HG03025 (cell line): ENCODE results near the gene CACFD1.

ENCODE experiments used
- ATAC-seq: cut with Tn5 transposase; IDR thresholded peaks from one replicate; pipeline ENCODE4 v1.9.1; 2021; ENCODE audit warnings: mild to moderate bottlenecking, moderate library complexity; ENCODE audit not compliant: unreplicated experiment, low FRiP score

Gene CACFD1

DNA sequence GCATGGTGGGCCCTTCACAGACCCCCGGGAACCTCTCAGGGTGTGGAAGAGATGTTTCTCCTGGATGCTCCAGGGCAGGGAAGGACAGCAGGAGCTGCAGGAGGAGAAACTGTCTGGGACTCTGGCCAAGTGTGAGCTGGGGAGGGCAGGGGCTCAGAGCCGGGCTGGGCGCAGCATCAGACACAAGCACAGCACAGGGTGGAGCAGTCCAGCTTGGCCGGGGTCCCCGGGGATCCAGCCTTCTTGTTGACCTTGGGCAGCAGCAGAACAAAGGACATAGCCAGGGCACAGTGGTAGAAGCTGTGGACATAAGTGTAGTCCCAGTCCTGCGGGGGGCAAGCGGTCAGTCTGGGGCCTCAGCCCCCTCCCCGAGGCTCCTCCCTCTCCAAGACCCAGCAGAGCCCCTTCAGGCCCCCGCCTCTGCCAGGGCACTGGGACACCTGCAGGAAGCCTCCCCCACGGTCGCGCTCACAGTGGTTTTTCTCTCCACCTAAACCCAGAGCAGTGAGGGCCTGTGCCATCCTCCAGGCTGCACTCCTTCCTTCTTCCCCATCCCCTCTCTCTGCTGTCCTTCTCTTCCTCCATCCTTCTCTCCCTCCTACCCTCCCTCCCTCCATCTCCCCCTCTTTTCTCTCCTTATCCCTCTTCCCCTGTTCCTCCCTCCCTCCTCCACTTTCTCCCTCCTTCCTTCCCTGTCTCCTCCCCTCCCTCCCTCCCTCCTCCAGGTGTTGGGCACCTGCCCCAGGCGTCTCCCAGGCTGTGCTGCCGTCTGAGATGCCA lies 54.9 kb downstream of the CACFD1 start:
- no peak for ATAC-seq

DNA sequence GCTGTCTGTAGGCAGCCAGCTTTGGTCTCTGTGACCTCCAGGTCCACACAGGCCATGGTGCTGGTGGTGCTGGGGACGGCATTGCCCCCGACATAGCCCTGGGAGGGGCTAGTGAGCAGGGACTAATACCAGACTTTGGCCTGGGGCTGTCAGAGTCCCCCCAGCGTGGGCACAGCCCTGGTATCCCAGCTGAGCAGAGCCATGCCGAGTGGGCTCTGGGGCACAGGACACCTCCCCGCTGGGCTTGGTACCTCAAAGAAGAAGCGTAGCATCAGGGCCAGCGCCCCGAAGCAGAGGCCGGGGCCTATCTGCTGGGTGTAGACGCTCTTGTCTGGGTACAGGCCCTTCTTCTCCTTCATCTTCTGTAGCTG lies 55.4 kb downstream of the CACFD1 start:
- no peak for ATAC-seq

DNA sequence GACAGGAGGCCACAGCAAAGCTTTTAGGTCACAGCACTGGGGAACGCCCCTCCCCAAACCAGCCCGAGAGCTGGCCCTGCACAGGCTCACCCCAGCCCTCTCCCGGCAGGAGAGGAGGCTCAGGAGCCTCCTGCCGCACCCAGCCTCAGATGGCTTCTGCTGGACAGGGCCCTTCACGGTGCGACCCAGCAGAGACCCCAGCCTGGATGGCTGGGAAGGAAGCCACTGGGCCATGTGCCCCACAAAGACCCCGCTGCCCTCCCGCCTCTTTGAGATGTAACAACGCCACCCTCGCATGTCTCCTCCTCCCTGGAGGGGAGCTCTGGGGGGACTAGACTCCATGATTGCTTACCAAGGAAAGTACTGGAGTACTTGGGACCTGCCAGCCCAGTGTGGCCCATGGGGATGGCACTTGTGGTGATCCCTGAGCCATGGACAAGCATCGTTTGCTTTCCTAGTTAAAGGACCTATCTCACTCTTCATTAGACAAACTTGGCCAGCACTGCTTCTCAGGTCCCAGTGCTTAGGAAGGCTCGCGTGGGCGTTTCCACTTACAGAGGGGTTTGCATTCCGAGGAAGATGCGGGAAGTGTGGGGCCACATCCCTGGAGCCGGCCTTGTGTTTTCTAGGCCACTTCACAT lies 56.0 kb downstream of the CACFD1 start:
- ATAC-seq = no peak

DNA sequence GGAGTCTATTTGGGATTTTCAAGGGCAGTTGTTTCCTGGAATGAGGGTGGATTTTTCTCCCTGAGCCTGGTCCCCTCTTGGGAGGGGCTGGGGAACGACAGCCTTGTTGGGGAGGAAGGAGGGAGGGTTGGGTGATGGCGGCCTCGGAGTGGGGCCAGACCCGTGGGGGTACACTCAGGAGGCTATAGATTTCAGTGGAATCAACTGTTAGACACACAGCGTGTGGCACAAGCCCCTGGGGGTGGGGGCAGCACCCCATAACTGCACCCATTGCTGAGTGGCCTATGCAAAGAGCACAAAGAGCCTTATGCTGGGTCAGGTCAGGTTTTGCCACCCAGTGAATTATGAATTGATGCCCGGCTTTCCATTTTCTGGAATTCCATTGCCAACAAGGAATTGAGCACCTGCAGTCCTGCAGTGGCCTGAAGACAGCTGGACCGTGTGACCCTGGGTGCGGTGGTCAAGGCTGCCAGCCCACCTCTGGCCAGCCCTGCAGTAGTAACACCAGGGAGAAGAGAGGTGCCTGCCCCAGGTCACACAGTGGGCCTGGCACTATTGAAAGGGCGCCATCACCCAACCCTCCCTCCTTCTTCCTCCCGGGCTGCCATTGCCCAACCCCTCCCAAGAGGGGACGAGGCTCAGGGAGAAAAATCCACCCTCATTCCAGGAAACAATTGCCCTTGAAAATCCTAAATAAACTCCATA lies 56.6 kb downstream of the CACFD1 start:
- no peak for ATAC-seq

DNA sequence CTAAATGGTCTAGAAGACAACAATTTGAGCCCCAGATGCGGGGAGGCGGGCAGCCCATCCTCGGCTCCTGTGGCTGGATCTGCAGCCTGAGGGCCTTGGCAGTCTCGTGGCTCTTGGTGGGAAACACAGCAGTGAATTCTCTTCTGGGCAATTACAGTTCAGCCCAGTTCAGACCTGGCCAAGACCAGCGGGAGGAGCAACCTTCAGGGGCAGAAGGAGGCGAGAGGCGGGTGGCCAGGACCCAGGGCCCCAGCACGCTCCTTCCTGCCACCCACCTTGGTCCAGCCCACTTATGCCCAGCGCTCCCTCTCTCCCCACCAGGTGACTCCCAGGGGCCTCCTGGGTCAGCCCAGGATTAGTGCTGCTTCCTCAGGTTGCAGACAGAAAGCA lies 57.2 kb downstream of the CACFD1 start:
- no peak for ATAC-seq

DNA sequence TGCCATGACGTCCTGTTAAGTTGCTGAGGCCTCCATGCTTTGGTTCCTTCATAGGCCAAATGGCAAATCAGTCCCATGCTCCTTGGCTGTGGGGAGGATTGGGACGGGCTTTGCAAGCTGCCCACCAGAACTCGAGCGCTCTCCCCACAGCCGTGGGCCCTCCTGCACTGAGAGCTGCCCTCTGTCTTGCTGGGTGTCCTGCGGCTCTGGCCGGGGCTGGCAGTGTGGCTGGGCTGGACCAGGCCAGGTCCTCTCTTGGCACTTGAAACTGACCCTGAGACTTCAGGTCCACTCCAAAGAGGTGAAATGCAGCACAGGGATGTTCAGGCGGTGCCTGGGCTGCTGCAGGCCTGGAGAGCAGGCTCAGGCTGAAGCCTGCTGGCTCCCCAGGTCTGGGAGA lies 57.9 kb downstream of the CACFD1 start:
- no peak for ATAC-seq

DNA sequence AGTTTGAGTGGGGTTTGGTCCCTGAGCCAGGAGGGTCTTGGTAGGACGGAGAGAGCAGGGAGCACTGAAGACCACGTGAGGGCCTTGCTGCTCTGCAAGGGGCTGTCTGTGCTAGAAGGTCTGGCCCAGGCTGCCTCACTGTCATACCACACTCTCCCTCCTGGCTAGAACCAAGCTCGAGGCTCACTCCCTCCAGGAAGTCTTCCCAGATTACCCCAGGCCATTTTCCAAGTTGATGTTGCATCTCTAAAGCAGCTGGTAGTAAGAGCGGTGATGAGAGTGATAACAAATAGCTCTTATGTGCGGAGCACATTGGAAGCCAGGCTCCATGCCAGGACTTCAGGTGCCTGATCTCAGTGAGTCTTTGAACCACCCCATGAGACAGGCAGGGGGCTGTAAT lies 58.4 kb downstream of the CACFD1 start:
- ATAC-seq = no peak

DNA sequence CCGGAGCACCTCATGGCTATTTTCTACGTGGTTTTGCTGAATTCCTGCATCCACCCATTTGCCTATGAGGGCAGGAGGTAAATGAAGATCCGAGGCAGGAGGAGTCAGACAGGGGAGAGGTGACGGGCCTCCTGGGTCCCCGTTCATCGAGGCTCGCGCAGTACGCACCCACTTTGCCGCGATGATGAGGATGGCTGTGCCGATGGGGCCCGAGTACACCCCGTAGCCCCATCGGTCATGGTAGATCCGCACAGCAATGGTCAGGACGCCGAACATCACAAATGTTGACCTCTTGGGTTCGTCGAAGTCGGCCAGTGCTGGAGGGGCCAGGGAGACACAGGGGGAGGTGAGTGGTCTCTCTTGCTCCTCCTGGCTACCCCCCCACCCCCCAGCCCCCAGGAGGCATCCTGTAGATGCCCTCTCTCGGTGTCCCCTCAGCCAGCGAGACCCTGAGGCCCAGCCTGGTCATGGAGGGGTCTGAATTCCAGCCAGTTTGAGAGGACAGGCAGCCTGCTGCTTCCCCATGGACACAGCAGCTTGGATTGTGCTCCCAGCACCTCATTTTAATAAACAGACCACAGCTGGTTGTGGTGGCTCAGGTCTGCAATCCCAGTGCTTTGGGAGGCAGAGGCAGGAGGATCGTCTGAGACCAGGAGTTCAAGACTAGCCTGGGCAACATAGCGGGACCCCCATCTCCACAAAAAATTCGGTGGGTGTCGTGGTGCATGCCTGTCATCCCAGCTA lies 59.1 kb downstream of the CACFD1 start:
- ATAC-seq = no peak

DNA sequence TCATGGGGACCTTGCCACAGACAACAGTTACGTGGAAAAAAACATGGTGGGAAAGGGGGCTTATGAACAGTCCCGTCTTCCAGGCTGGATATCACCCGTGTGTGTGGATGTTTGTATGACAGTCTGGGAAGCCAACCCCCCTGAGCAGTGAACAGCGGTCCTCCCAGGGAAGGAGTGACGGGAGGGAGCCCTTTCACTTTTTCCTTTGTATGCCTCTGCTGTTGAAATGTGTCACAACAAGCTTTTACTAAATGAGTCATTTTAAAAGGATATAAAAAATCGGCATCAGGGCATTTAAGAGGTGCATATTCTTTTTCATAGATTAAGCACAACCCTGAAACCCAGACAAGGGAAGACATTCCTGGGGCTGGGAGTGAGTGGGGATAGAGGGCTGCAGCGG lies 59.9 kb downstream of the CACFD1 start:
- ATAC-seq = no peak

DNA sequence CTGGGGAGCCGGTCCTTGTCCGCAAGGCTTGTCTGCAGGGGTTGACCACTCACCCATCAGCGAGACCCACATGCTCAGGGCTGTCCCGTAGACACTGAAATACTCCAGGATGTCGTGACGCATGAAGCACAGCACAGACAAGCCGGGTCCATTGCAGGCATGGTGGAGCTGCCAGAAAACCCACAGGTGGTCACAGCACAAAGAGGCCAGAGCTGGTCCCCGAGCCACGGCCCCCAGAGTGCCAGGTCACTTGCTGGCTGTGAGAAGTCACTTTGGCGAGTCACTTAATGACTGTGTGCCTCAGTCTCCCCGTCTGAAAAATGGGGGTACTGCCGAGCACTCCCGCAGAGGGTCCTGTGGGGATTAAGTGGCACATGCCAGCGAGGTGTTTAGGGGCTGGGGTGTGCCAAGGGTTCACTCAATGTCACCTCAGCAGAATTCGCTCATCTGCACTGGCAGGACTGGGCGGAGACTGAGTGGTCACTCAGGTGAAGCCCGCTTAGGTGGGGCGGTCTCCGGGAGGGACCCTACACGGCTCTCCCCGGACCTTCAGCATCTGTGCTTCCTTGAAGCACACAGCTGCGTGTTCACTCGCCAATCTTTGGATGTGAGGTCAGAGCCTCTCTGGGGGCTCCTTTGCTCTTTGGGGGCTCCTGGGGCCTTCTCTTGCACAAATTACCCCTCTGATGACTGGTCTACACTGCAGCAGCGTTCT lies 60.5 kb downstream of the CACFD1 start:
- no peak for ATAC-seq
